RWPE2 (cell line): ENCODE measurements around the gene HASPIN.

Experiments used
- ATAC-seq: fragments of 200-7000 bp; cut with Tn5 transposase; 3 replicates; pipeline ENCODE4 v1.9.1; 2021; ENCODE audit warnings: low read depth
- DNase-seq: peaks from one replicate; pipeline ENCODE4 v3.0.0-alpha.2; 2020; ENCODE audit warnings: low spot score
- H3K27ac ChIP-seq: fragments of 450-650 bp; 2 replicates; pipeline ENCODE4 v1.5.1; 2017; ENCODE audit warnings: mild to moderate bottlenecking; ENCODE audit not compliant: poor library complexity, severe bottlenecking
- H3K27me3 ChIP-seq: fragments of 250-450 bp; sonication (Bioruptor Pico); 2 replicates; pipeline ENCODE4 v1.5.1; 2021; ENCODE audit warnings: mild to moderate bottlenecking, moderate library complexity; ENCODE audit not compliant: insufficient read depth, poor library complexity, severe bottlenecking
- H3K36me3 ChIP-seq: fragments of 250-450 bp; sonication (Bioruptor Pico); 2 replicates; pipeline ENCODE4 v1.5.1; 2020; ENCODE audit warnings: low read depth, mild to moderate bottlenecking, moderate library complexity
- H3K4me1 ChIP-seq: fragments of 250-450 bp; sonication (Bioruptor Pico); 2 replicates; pipeline ENCODE4 v1.5.1; 2021; ENCODE audit warnings: mild to moderate bottlenecking, moderate library complexity; ENCODE audit not compliant: insufficient read depth, poor library complexity, severe bottlenecking
- H3K4me3 ChIP-seq: fragments of 250-450 bp; sonication (Bioruptor Pico); 2 replicates; pipeline ENCODE4 v1.5.1; 2021; ENCODE audit warnings: mild to moderate bottlenecking, moderate library complexity; ENCODE audit not compliant: severe bottlenecking
- H3K9me3 ChIP-seq: fragments of 250-450 bp; sonication (Bioruptor Pico); 2 replicates; pipeline ENCODE4 v1.5.1; 2021; ENCODE audit warnings: mild to moderate bottlenecking, moderate library complexity; ENCODE audit not compliant: severe bottlenecking
- CTCF ChIP-seq: fragments of 450-650 bp; IDR thresholded peaks from one replicate; pipeline ENCODE4 v1.5.1; 2017; ENCODE audit warnings: mild to moderate bottlenecking, moderate library complexity; ENCODE audit not compliant: poor library complexity, severe bottlenecking

Gene HASPIN

GRCh38 chr17:3750296-3750695 is 26.6 kb downstream of the HASPIN start:
- no peak for DNase-seq
- H3K4me3 ChIP-seq: no peak overlapping the region
- no peak overlapping the region for H3K27ac ChIP-seq
- H3K27me3 ChIP-seq: no peaks in the 10 kb centered on the region
- no peak for TF ChIP-seq CTCF
- ATAC-seq: no peak
- H3K4me1 ChIP-seq: peaks cover 3% of the 10 kb centered on the region
- H3K9me3 ChIP-seq: no peaks in the 10 kb centered on the region
- H3K36me3 ChIP-seq: no peaks in the 10 kb centered on the region

- H3K27ac ChIP-seq: no peak overlapping the region
Measured at GRCh38 chr17:3750926-3751325, 27.2 kb downstream of the HASPIN start.

GRCh38 chr17:3751836-3752235 is 28.1 kb downstream of the HASPIN start:
- no peak for DNase-seq
- TF ChIP-seq CTCF: no peak
- H3K27me3 ChIP-seq: no peaks in the 10 kb centered on the region
- H3K4me1 ChIP-seq: peaks cover 6% of the 10 kb centered on the region
- H3K4me3 ChIP-seq: no peak overlapping the region
- no peak overlapping the region for H3K27ac ChIP-seq
- no peaks in the 10 kb centered on the region for H3K9me3 ChIP-seq
- no peak for ATAC-seq
- H3K36me3 ChIP-seq: no peaks in the 10 kb centered on the region

More at GRCh38 chr17:3750926-3751325, 27.2 kb downstream of the HASPIN start:
- Histone ChIP-seq H3K9me3 (no peaks in the 10 kb centered on the region), H3K36me3 (no peaks in the 10 kb centered on the region), H3K27me3 (no peaks in the 10 kb centered on the region), H3K4me3 (no peak overlapping the region), H3K4me1 (peaks cover 6% of the 10 kb centered on the region)
- no peak for ATAC-seq
- no peak for TF ChIP-seq CTCF
- no peak for DNase-seq

GRCh38 chr17:3753624-3754023 is 29.9 kb downstream of the HASPIN start:
- ATAC-seq: no peak
- Histone ChIP-seq H3K27me3 (no peaks in the 10 kb centered on the region), H3K4me1 (peaks cover 6% of the 10 kb centered on the region), H3K36me3 (no peaks in the 10 kb centered on the region), H3K27ac (no peak overlapping the region), H3K4me3 (no peak overlapping the region), H3K9me3 (no peaks in the 10 kb centered on the region)
- TF ChIP-seq CTCF: no peak
- no peak for DNase-seq

GRCh38 chr17:3754066-3754457 is 30.4 kb downstream of the HASPIN start:
- DNase-seq: no peak

More at GRCh38 chr17:3754066-3754457, 30.4 kb downstream of the HASPIN start:
- Histone ChIP-seq H3K4me1 (peaks cover 6% of the 10 kb centered on the region), H3K9me3 (no peaks in the 10 kb centered on the region), H3K27me3 (no peaks in the 10 kb centered on the region), H3K36me3 (no peaks in the 10 kb centered on the region), H3K27ac (no peak overlapping the region), H3K4me3 (peak overlapping the region; percentile 4)
- ATAC-seq: no peak
- TF ChIP-seq CTCF: no peak
